Measurements from ENCODE around the gene STON1. TPM values are rescaled to one million over a fixed set of nuclear protein-coding genes. Genes with fewer than 3 reads are reported as not detected.
"Not testable (repeated sequence)": the region's sequence is repeated elsewhere in the genome, so short reads cannot be mapped to it uniquely, and the experiment has no call there.

Gene STON1
- total RNA-seq, 1 donor from 2014 or later = 0.79 TPM

DNA sequence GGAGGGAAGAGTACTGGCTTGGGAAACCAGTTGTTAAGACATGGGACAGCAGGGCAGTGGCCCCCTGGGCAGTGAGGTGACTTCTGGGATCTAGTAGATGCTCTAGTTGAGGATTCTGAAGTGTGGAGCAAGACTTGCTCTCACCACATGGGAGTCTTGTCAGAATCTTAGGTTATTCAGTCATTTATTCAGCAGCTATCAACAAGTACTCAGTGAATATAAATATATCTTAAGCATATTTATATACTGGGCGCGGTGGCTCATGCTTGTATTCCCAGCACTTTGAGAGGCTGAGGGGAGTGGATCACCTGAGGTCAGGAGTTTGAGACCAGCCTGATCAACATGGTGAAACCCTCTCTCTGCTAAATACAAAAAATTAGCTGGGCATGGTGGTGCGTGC, 20.0 kb downstream of the STON1 start:
- no peaks in the 10 kb centered on the region for H3K27me3 ChIP-seq (ENCODE audit: control insufficient read depth, insufficient read depth, low read length)
- DNase-seq (ENCODE audit: low read depth) = no peak
- TF ChIP-seq CTCF (IDR thresholded peaks at IDR 0.05; ENCODE audit: insufficient read depth, low read length, severe bottlenecking) = no peak
- H3K36me3 ChIP-seq (ENCODE audit: control insufficient read depth, insufficient read depth, low read length) = no peaks in the 10 kb centered on the region
- FAIRE-seq = no peak
- H3K4me3 ChIP-seq (ENCODE audit: low read depth, low read length) = no peak overlapping the region

GRCh38 chr2:48551548-48551947, 21.6 kb downstream of the STON1 start:
- FAIRE-seq (no peak), DNase-seq (ENCODE audit: low read depth) (peak; percentile 49)
- no peak for TF ChIP-seq CTCF (IDR thresholded peaks at IDR 0.05; ENCODE audit: insufficient read depth, low read length, severe bottlenecking)
- Histone ChIP-seq H3K4me3 (ENCODE audit: low read depth, low read length) (no peak overlapping the region), H3K36me3 (ENCODE audit: control insufficient read depth, insufficient read depth, low read length) (no peaks in the 10 kb centered on the region), H3K27me3 (ENCODE audit: control insufficient read depth, insufficient read depth, low read length) (no peaks in the 10 kb centered on the region)

- H3K4me3 ChIP-seq (ENCODE audit: low read depth, low read length) = not testable (repeated sequence)
Observed at GRCh38 chr2:48555071-48555470, 25.1 kb downstream of the STON1 start.

DNA sequence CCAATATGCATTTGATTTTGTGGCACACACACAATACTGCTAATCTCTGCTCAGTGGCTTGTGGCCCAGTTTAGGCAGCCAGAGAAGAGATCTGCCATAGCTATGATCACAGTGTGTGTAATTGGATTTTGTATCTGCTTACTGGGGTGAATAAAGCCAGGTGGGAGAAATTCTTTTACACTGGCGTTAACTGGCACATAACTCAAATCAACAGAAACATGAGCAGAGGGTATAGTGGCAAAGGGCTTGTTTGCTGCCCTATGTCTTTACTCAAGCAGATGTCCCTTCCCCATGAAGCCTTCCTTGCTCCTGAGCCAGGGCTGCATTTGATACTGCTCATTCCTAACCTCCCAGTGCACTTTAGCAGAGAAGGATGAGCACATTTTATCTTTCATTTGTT, 28.5 kb downstream of the STON1 start:
- no peak for DNase-seq (ENCODE audit: low read depth)

More at GRCh38 chr2:48555071-48555470, 25.1 kb downstream of the STON1 start:
- H3K36me3 ChIP-seq (ENCODE audit: control insufficient read depth, insufficient read depth, low read length); H3K27me3 ChIP-seq (ENCODE audit: control insufficient read depth, insufficient read depth, low read length); DNase-seq (ENCODE audit: low read depth); FAIRE-seq: not testable (repeated sequence)

DNA sequence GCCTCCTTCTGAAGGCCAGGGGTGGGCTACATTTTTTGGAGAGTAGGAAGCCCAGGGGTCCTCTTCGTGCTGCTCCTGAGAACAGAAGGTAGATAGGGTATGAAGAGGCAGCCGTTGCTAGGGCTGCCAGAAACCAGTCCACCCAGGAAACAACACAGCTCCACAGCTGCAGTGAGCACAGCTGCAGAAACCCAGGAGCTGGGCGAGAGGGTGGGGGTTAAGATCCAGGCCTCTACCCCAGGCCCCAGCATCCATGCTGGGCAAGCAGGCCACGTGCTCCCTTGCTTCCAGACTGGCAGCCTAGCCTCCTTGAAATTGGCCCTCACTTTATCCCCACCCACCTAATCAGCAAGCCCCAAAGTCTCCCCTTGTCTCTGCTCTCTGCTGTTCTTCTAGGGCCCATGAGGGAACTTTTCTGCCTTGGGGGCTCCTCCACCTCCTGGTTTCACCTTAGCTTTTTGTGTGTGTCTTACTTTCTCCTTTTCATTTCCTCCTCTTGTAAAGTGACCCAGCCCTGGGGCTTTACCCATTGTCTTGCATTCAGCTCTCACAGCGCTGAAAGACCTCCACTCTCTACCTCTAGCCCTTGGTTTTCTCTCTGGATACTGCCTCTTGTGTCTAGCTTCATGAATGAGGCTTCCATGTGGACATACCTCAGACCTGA, 30.7 kb downstream of the STON1 start:
- no peak overlapping the region for H3K4me3 ChIP-seq (ENCODE audit: low read depth, low read length)
- no peak for TF ChIP-seq CTCF (IDR thresholded peaks at IDR 0.05; ENCODE audit: insufficient read depth, low read length, severe bottlenecking)
- DNase-seq (ENCODE audit: low read depth) (no peak), FAIRE-seq (no peak)
- H3K36me3 ChIP-seq (ENCODE audit: control insufficient read depth, insufficient read depth, low read length) = no peaks in the 10 kb centered on the region
- no peaks in the 10 kb centered on the region for H3K27me3 ChIP-seq (ENCODE audit: control insufficient read depth, insufficient read depth, low read length)

More for the DNA sequence above, 28.5 kb downstream of the STON1 start:
- no peak overlapping the region for H3K4me3 ChIP-seq (ENCODE audit: low read depth, low read length)
- H3K27me3 ChIP-seq (ENCODE audit: control insufficient read depth, insufficient read depth, low read length) = no peaks in the 10 kb centered on the region
- no peaks in the 10 kb centered on the region for H3K36me3 ChIP-seq (ENCODE audit: control insufficient read depth, insufficient read depth, low read length)
- no peak for FAIRE-seq
- TF ChIP-seq CTCF (IDR thresholded peaks at IDR 0.05; ENCODE audit: insufficient read depth, low read length, severe bottlenecking) = no peak

DNA sequence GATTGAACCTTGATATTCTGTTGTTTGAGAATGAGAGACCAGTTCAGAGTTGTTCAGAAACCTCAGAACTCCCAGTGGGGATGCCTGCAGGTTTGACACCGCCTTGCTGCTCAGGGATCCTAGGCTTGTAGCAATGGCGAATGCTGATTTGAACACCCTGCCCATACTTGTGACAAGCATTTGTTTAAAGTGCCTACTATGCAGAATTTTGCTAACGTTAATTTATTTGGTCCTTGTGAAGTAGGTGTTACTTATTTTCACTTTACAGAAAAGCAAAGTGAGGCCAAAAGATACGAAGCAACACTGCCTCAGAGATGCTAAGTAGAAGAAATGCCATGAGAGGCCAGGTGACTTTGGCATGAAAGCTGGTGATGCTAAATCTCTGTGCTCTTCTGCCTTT, 32.3 kb downstream of the STON1 start:
- Histone ChIP-seq H3K27me3 (ENCODE audit: control insufficient read depth, insufficient read depth, low read length) (no peaks in the 10 kb centered on the region), H3K36me3 (ENCODE audit: control insufficient read depth, insufficient read depth, low read length) (no peaks in the 10 kb centered on the region), H3K4me3 (ENCODE audit: low read depth, low read length) (no peak overlapping the region)
- DNase-seq (ENCODE audit: low read depth) (no peak), FAIRE-seq (no peak)
- no peak for TF ChIP-seq CTCF (IDR thresholded peaks at IDR 0.05; ENCODE audit: insufficient read depth, low read length, severe bottlenecking)

All from bronchial epithelial cell (primary cell).